SK-N-SH (cell line): ENCODE measurements around the gene PHACTR3.

Experiments
- CTCF ChIP-seq: fragments of 200-600 bp; sonication (generic); IDR thresholded peaks from 2 replicates; pipeline ENCODE4 v1.6.1; 2017; ENCODE audit warnings: antibody characterized with exemption, mild to moderate bottlenecking, moderate library complexity
- POLR2AphosphoS5 ChIP-seq: IDR thresholded peaks from 2 replicates; pipeline ENCODE4 v1.6.1; 2012; ENCODE audit warnings: low read depth, low read length
- YY1 ChIP-seq: IDR thresholded peaks from 2 replicates; pipeline ENCODE4 v1.4.0; 2012; ENCODE audit warnings: low read depth, mild to moderate bottlenecking

DNA sequence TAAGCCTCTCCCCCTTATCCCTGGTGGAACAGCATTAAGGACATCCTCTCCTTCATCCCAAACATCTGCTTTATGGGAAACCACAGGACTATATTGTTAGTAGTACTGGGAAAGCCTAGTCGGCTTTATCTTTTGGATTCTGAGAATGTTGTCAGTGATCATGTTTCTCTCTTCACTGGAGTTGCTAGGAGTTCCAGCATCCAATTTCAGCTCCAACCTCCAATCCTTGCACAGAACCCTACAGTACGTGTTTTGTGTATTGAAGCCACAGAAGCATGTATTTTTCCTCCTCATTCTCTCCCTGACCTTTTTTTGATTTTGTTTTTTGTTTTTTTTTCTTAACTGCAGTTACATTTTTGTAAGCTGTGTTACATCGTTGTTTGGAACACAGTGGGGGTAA, 84.0 kb downstream of the PHACTR3 start:
- TF ChIP-seq YY1 (no peak), POLR2AphosphoS5 (no peak), CTCF (no peak)
